Suprapubic skin (tissue), 3 donors: Measurements from ENCODE around the gene TPI1.

Experiments
- POLR2AphosphoS5 ChIP-seq, 3 donors: sonication (generic); formaldehyde crosslinking; IDR thresholded peaks; one replicate each; pipeline ENCODE4 v1.6.1; 2017; ENCODE audit warnings: antibody characterized with exemption in 3 of 3
- TF ChIP-seq, protein P1 (sequence below), 2 donors: fragments of 200-600 bp in 1 of 2; fragments of 450-650 bp in 1 of 2; sonication (generic) in 1 of 2; IDR thresholded peaks; one replicate each; pipeline ENCODE4 v1.5.1; 2016 to 2019; ENCODE audit warnings: antibody characterized with exemption in 2 of 2, mild to moderate bottlenecking in 1 of 2, moderate library complexity in 1 of 2

DNA sequence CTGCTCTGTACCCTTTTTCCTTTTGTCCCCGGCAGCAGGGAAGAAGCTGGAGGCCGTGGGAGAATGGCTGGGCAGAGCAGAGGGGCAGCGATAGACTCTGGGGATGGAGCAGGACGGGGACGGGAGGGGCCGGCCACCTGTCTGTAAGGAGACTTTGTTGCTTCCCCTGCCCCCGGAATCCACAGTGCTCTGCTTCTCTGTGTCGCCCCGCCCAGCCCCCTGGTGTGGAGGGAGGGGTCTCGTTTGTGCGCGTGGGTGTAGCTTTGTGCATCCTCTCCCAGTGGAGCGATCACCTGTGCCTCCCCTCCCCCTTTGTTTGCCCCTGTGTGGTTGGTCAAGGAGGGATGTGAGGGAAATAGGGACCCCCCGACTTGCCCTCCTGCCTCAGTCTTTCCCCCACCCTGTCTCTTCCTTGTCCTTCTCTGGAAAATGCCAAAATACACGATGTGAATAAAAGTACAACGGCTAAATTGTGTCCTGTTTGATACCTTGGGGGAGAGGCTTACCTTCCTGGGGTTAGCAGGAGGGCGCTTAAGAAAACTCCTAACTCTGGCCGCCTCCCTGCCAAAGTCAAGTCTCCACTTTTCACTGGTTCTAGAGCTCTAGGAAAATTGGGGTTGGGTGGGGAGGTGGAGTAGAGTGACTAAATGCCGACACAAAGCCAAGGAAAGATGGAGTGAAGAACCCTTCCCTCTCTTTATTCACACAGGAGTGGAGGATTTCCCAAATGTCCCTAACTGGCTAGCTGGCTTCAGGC, 990 bp upstream of the TPI1 start:
- no peak for TF ChIP-seq POLR2AphosphoS5 (IDR thresholded peaks at IDR 0.05)
- TF ChIP-seq, protein P1, sequence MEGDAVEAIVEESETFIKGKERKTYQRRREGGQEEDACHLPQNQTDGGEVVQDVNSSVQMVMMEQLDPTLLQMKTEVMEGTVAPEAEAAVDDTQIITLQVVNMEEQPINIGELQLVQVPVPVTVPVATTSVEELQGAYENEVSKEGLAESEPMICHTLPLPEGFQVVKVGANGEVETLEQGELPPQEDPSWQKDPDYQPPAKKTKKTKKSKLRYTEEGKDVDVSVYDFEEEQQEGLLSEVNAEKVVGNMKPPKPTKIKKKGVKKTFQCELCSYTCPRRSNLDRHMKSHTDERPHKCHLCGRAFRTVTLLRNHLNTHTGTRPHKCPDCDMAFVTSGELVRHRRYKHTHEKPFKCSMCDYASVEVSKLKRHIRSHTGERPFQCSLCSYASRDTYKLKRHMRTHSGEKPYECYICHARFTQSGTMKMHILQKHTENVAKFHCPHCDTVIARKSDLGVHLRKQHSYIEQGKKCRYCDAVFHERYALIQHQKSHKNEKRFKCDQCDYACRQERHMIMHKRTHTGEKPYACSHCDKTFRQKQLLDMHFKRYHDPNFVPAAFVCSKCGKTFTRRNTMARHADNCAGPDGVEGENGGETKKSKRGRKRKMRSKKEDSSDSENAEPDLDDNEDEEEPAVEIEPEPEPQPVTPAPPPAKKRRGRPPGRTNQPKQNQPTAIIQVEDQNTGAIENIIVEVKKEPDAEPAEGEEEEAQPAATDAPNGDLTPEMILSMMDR (IDR thresholded peaks at IDR 0.05) = no peak
